Epidermal melanocyte (primary cell): ENCODE data around the gene PRXL2C.
A peak's percentile ranks its signal among the peaks of the same experiment; 100 is the strongest.

ENCODE experiments used
- DNase-seq: peaks from one replicate; pipeline ENCODE4 v3.0.0; 2011; ENCODE audit warnings: low spot score; ENCODE audit not compliant: insufficient read length

Gene PRXL2C

GRCh38 chr9:96612105-96612965 lies 42.8 kb downstream of the PRXL2C start:
- DNase-seq, result peak; percentile 59

- DNase-seq, result no peak
These were observed 43.8 kb downstream of the PRXL2C start for GRCh38 chr9:96611302-96611701.

- no peak for DNase-seq
These were observed 45.4 kb downstream of the PRXL2C start for GRCh38 chr9:96609732-96610131.

GRCh38 chr9:96607971-96608370 lies 47.1 kb downstream of the PRXL2C start:
- no peak for DNase-seq

GRCh38 chr9:96605328-96605727 lies 49.8 kb downstream of the PRXL2C start:
- DNase-seq, result no peak

- DNase-seq, result no peak
These were observed 51.2 kb downstream of the PRXL2C start for GRCh38 chr9:96604004-96604319.

- no peak for DNase-seq
These were observed 51.7 kb downstream of the PRXL2C start for GRCh38 chr9:96603305-96604003.

GRCh38 chr9:96599298-96599697 lies 55.8 kb downstream of the PRXL2C start:
- DNase-seq, result no peak

GRCh38 chr9:96596601-96597111 lies 58.5 kb downstream of the PRXL2C start:
- no peak for DNase-seq
